H9 (cell line): ENCODE measurements around the gene DAB1. TPM values are rescaled to one million over a fixed set of nuclear protein-coding genes. Genes with fewer than 3 reads are reported as not detected.

Experiments used
- DNase-seq: peaks from one replicate; pipeline ENCODE4 v3.0.0-alpha.2; 2017
- H2AFZ ChIP-seq: one replicate; pipeline ENCODE4 v1.6.1; 2013; ENCODE audit warnings: mild to moderate bottlenecking, low read length, control low read depth, moderate library complexity
- H2AK5ac ChIP-seq: 2 replicates; pipeline ENCODE4 v1.6.1; 2013; ENCODE audit warnings: low read length, control low read depth, mixed read lengths; ENCODE audit not compliant: insufficient read length
- H2BK120ac ChIP-seq: one replicate; pipeline ENCODE4 v1.6.1; 2013; ENCODE audit warnings: low read depth, mild to moderate bottlenecking, low read length, control low read depth, inconsistent platforms; ENCODE audit not compliant: poor library complexity, severe bottlenecking
- H2BK12ac ChIP-seq: 2 replicates; pipeline ENCODE4 v1.6.1; 2013; ENCODE audit warnings: low read length, control low read depth, mixed read lengths, low read depth; ENCODE audit not compliant: insufficient read length
- H2BK15ac ChIP-seq: 2 replicates; pipeline ENCODE4 v1.6.1; 2013; ENCODE audit warnings: low read depth, low read length, control low read depth
- H2BK20ac ChIP-seq: one replicate; pipeline ENCODE4 v1.6.1; 2013; ENCODE audit warnings: low read depth, mild to moderate bottlenecking, low read length, control low read depth, inconsistent platforms; ENCODE audit not compliant: poor library complexity, severe bottlenecking
- H2BK5ac ChIP-seq: 2 replicates; pipeline ENCODE4 v1.6.1; 2013; ENCODE audit warnings: low read length, control low read depth, mixed read lengths; ENCODE audit not compliant: insufficient read length
- H3K14ac ChIP-seq: 2 replicates; pipeline ENCODE4 v1.6.1; 2013; ENCODE audit warnings: low read length, control low read depth; ENCODE audit not compliant: insufficient read depth
- H3K18ac ChIP-seq: 2 replicates; pipeline ENCODE4 v1.6.1; 2013; ENCODE audit warnings: low read depth, mild to moderate bottlenecking, mixed read lengths, low read length, control low read depth; ENCODE audit not compliant: insufficient read length
- H3K23ac ChIP-seq: 2 replicates; pipeline ENCODE4 v1.6.1; 2013; ENCODE audit warnings: low read length, control low read depth, mixed read lengths, low read depth; ENCODE audit not compliant: insufficient read length
- H3K23me2 ChIP-seq: 2 replicates; pipeline ENCODE4 v1.6.1; 2013; ENCODE audit warnings: low read depth, mild to moderate bottlenecking, mixed read lengths, low read length, control low read depth; ENCODE audit not compliant: insufficient read length, poor library complexity, severe bottlenecking
- H3K27ac ChIP-seq: 2 replicates; pipeline ENCODE4 v1.5.1; 2013; ENCODE audit warnings: low read length, control low read depth, mixed read lengths, low read depth; ENCODE audit not compliant: insufficient read length
- H3K27me3 ChIP-seq: 2 replicates; pipeline ENCODE4 v1.6.1; 2013; ENCODE audit warnings: low read length, control low read depth, inconsistent platforms; ENCODE audit not compliant: insufficient read depth
- H3K4ac ChIP-seq: 2 replicates; pipeline ENCODE4 v1.6.1; 2013; ENCODE audit warnings: low read depth, mild to moderate bottlenecking, control low read depth, inconsistent platforms, low read length, moderate library complexity
- H3K4me1 ChIP-seq: 2 replicates; pipeline ENCODE4 v1.6.1; 2013; ENCODE audit warnings: low read length, control low read depth, inconsistent platforms; ENCODE audit not compliant: insufficient read depth
- H3K4me2 ChIP-seq: 2 replicates; pipeline ENCODE4 v1.6.1; 2013; ENCODE audit warnings: low read length, control low read depth, mixed read lengths; ENCODE audit not compliant: insufficient read length, insufficient read depth
- H3K56ac ChIP-seq: 2 replicates; pipeline ENCODE4 v1.6.1; 2013; ENCODE audit warnings: low read depth, mild to moderate bottlenecking, mixed read lengths, low read length, control low read depth; ENCODE audit not compliant: insufficient read length
- H3K79me1 ChIP-seq: 2 replicates; pipeline ENCODE4 v1.6.1; 2013; ENCODE audit warnings: low read depth, mild to moderate bottlenecking, moderate library complexity, low read length, control low read depth, inconsistent platforms; ENCODE audit not compliant: insufficient read depth, poor library complexity, severe bottlenecking
- H3K79me2 ChIP-seq: 2 replicates; pipeline ENCODE4 v1.6.1; 2013; ENCODE audit warnings: low read length, control low read depth, inconsistent platforms; ENCODE audit not compliant: insufficient read depth
- H3K9ac ChIP-seq: 2 replicates; pipeline ENCODE4 v1.6.1; 2013; ENCODE audit warnings: low read length, control low read depth, mixed read lengths; ENCODE audit not compliant: insufficient read length; ENCODE audit errors: extremely low read depth
- H3K9me3 ChIP-seq: one replicate; pipeline ENCODE4 v1.6.1; 2013; ENCODE audit warnings: low read depth, low read length, inconsistent platforms; ENCODE audit not compliant: control insufficient read depth
- H3T11ph ChIP-seq: one replicate; pipeline ENCODE4 v1.6.1; 2013; ENCODE audit warnings: mild to moderate bottlenecking, low read length, control low read depth, inconsistent platforms
- H4K20me1 ChIP-seq: one replicate; pipeline ENCODE4 v1.6.1; 2013; ENCODE audit not compliant: control insufficient read depth, insufficient read length, insufficient read depth
- H4K5ac ChIP-seq: 2 replicates; pipeline ENCODE4 v1.6.1; 2013; ENCODE audit warnings: low read depth, mild to moderate bottlenecking, mixed read lengths, low read length, control low read depth; ENCODE audit not compliant: insufficient read length
- H4K8ac ChIP-seq: replicated peaks from 2 replicates; pipeline ENCODE4 v1.6.1; 2013; ENCODE audit warnings: low read length, control low read depth, mixed read lengths, low read depth; ENCODE audit not compliant: insufficient read length
- H4K91ac ChIP-seq: 2 replicates; pipeline ENCODE4 v1.6.1; 2013; ENCODE audit warnings: low read depth, mild to moderate bottlenecking, moderate library complexity, mixed read lengths, low read length, control low read depth; ENCODE audit not compliant: insufficient read length
- H3K27ac Mint-ChIP-seq, 3 experiments: 2 replicates in 2 of 3; 3 replicates in 1 of 3; pipeline ENCODE4 v1.8.0; 2020 to 2021; ENCODE audit warnings: mixed read lengths in 3 of 3, mild to moderate bottlenecking in 1 of 3, moderate library complexity in 1 of 3
- H3K27me3 Mint-ChIP-seq: 2 replicates; pipeline ENCODE4 v1.8.0; 2021; ENCODE audit warnings: low read depth, mild to moderate bottlenecking, moderate library complexity, mixed read lengths
- H3K36me3 Mint-ChIP-seq, 3 experiments: 2 replicates in 2 of 3; 3 replicates in 1 of 3; pipeline ENCODE4 v1.8.0; 2020 to 2021; ENCODE audit warnings: low read depth in 3 of 3, mixed read lengths in 3 of 3; ENCODE audit not compliant: insufficient read depth in 1 of 3
- H3K4me1 Mint-ChIP-seq, 2 experiments: 2 replicates each; pipeline ENCODE4 v1.8.0; 2020; ENCODE audit warnings: mixed read lengths in 2 of 2
- H3K4me3 Mint-ChIP-seq, 2 experiments: 2 replicates in 1 of 2; 3 replicates in 1 of 2; pipeline ENCODE4 v1.8.0; 2020 to 2021; ENCODE audit warnings: mild to moderate bottlenecking in 2 of 2, mixed read lengths in 2 of 2, moderate library complexity in 1 of 2
- H3K9me3 Mint-ChIP-seq, 2 experiments: 2 replicates in 1 of 2; 3 replicates in 1 of 2; pipeline ENCODE4 v1.8.0; 2020; ENCODE audit warnings: mild to moderate bottlenecking in 2 of 2, mixed read lengths in 2 of 2, moderate library complexity in 1 of 2
- WGBS: extraction: QIAGEN DNeasy Blood & Tissue Kit; methylation state at CpG from one replicate; pipeline ENCODE4 v1.1.7; 2013; ENCODE audit warnings: missing lambda C conversion rate, low lambda C conversion rate, mixed read lengths; ENCODE audit not compliant: insufficient read length; ENCODE audit errors: extremely low coverage; 5-methylcytosine and 5-hydroxymethylcytosine counted together
- total RNA-seq: library from RNA; stranded (reverse); gene quantifications from 2 replicates; pipeline ENCODE4 v1.2.1, GENCODE V29; 2021
- TF ChIP-seq, protein P1 (sequence below): fragments of 200-600 bp; sonication (generic); conservative IDR thresholded peaks from 3 replicates; pipeline ENCODE4 v1.8.0; 2021; ENCODE audit warnings: antibody characterized with exemption, mild to moderate bottlenecking

The DAB1 gene
- total RNA-seq, 1 experiment from 2014 or later = 9.3 TPM

DNA sequence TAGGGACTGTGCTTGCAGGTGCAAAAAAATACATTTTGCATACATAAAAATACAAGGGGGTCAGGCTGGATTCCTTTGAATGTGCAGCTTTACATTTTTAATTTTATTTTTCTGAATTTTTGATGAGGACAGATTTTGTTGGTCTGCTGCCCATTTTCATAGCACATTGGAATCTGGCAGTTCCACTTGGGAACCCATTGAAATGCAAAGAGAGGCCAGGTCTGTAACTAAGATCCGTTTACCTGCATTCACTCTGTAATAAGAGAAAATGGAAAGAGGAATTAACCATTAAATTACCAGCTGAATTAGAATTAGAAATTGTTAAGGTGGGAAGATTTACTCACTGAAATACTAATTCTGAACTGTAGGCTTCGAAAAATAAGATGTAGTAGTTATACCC lies 221.6 kb downstream of the DAB1 start:
- H3K4me2 ChIP-seq = no peak overlapping the region
- peaks cover 3% of the 10 kb centered on the region in 2 experiments; a peak in 1 of 5 replicates for H3K9me3 Mint-ChIP-seq
- H3K36me3 Mint-ChIP-seq = no peaks in the 10 kb centered on the region; a peak in 1 of 7 replicates

More for the DNA sequence above, 221.6 kb downstream of the DAB1 start:
- Histone ChIP-seq H4K91ac (no peak overlapping the region), H4K8ac (no peak overlapping the region), H2AK5ac (no peak overlapping the region), H2BK15ac (no peak overlapping the region), H3K14ac (no peak overlapping the region), H3K18ac (no peak overlapping the region), H2AFZ (no peak overlapping the region), H3K79me2 (no peaks in the 10 kb centered on the region), H4K5ac (no peak overlapping the region), H3K23me2 (no peaks in the 10 kb centered on the region), H2BK120ac (no peak overlapping the region), H3K56ac (no peak overlapping the region), H3K9me3 (no peaks in the 10 kb centered on the region), H3K79me1 (no peaks in the 10 kb centered on the region), H2BK20ac (no peak overlapping the region), H3K4me1 (peaks cover 8% of the 10 kb centered on the region; the same call in 1 of the 2 replicates), H2BK12ac (no peak overlapping the region), H3K23ac (no peak overlapping the region), H2BK5ac (no peak overlapping the region), H3K27me3 (peaks cover 36% of the 10 kb centered on the region), H4K20me1 (no peaks in the 10 kb centered on the region), H3K27ac (no peak overlapping the region), H3K4ac (no peak overlapping the region), H3T11ph (no peak overlapping the region), H3K9ac (no peak overlapping the region)
- no peak for DNase-seq
- Mint-ChIP-seq H3K4me3 (no peak overlapping the region), H3K4me1 (peaks cover 49 to 63% of the 10 kb centered on the region in 2 experiments), H3K27me3 (peaks cover 95% of the 10 kb centered on the region), H3K27ac (no peak overlapping the region)
- no CpG with 5 or more reads among the region's 2 CpGs for WGBS
- TF ChIP-seq, protein P1, sequence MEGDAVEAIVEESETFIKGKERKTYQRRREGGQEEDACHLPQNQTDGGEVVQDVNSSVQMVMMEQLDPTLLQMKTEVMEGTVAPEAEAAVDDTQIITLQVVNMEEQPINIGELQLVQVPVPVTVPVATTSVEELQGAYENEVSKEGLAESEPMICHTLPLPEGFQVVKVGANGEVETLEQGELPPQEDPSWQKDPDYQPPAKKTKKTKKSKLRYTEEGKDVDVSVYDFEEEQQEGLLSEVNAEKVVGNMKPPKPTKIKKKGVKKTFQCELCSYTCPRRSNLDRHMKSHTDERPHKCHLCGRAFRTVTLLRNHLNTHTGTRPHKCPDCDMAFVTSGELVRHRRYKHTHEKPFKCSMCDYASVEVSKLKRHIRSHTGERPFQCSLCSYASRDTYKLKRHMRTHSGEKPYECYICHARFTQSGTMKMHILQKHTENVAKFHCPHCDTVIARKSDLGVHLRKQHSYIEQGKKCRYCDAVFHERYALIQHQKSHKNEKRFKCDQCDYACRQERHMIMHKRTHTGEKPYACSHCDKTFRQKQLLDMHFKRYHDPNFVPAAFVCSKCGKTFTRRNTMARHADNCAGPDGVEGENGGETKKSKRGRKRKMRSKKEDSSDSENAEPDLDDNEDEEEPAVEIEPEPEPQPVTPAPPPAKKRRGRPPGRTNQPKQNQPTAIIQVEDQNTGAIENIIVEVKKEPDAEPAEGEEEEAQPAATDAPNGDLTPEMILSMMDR = no peak
